Measurements from ENCODE around the gene PCGF1. TPM values are rescaled to one million over a fixed set of nuclear protein-coding genes. Genes with fewer than 3 reads are reported as not detected.

Gene PCGF1
- total and polyA plus RNA-seq, 9 of the 15 experiments (the other 6 are each of a cell fraction or from before 2014, with no cell fraction given), result 20.3 to 45.7 (median 29.3) TPM

DNA sequence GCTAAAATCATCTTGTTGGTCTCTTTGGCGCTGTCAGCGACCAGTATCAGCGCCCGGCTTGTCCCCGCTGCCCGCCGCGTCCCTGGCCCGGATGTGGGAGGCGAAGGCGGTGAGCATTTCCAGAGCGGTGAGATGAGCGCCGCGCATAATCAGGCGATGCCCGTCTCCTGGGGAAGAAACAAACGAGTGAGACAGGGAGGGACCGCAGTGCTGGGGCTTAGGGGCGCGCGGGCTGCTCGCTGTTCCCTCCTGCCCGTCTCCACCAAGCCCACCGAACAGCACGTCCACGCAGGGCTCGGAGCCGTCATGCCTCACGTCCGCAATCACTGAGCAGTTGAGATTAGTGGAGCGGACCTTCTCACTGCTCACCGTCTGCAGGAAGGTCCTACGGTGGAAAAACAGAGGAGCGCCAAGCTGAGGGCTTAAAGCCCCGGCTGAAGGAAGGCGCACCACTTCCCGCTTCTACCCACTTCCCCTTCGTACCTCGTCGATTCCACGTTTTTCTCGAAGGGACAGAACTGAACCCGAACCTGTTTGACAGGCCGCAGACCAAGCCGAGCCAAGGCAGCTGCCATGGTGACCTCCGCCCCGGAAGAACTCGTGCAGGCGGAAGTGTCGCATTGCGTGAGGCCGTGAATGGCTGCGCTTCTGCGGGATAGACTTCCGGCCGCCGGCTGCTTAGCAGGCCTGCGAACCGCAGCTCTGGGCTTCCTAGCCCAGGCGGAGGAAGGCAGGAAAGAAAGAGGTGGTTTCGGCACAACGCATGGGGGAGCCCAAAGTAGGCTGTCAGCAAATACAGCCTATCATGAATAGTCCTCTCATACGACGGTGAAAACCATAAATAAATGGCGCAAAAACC, 35.2 kb downstream of the PCGF1 start, which contains the start of gene MRPL53 (continued):
- peak; percentile 58; the same call in 1 of the 2 replicates for TF ChIP-seq ZZZ3 (IDR thresholded peaks at IDR 0.05)
- peak; percentile 56; the same call in 1 of the 2 replicates for TF ChIP-seq MYC (IDR thresholded peaks at IDR 0.05; ENCODE audit: low read depth, low read length)
- TF ChIP-seq MYC (CRISPR knock-in tag; IDR thresholded peaks at IDR 0.05; ENCODE audit: borderline replicate concordance, low read depth), result peak; percentile 88
- no peak for TF ChIP-seq ZNF324 (CRISPR knock-in tag; IDR thresholded peaks at IDR 0.05)
- no peak; a peak in 1 of 4 replicates for TF ChIP-seq RCOR1 (IDR thresholded peaks at IDR 0.05; ENCODE audit: borderline replicate concordance in 1 of 2, low read depth in 2 of 2, low read length in 2 of 2)
- TF ChIP-seq, protein P1, sequence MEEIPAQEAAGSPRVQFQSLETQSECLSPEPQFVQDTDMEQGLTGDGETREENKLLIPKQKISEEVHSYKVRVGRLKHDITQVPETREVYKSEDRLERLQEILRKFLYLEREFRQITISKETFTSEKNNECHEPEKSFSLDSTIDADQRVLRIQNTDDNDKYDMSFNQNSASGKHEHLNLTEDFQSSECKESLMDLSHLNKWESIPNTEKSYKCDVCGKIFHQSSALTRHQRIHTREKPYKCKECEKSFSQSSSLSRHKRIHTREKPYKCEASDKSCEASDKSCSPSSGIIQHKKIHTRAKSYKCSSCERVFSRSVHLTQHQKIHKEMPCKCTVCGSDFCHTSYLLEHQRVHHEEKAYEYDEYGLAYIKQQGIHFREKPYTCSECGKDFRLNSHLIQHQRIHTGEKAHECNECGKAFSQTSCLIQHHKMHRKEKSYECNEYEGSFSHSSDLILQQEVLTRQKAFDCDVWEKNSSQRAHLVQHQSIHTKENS (CRISPR knock-in tag; IDR thresholded peaks at IDR 0.05), result peak; percentile 55; the same call in 1 of the 2 replicates
- TF ChIP-seq ZNF707 (CRISPR knock-in tag; conservative IDR thresholded peaks at IDR 0.05), result no peak
- TF ChIP-seq, protein P2, sequence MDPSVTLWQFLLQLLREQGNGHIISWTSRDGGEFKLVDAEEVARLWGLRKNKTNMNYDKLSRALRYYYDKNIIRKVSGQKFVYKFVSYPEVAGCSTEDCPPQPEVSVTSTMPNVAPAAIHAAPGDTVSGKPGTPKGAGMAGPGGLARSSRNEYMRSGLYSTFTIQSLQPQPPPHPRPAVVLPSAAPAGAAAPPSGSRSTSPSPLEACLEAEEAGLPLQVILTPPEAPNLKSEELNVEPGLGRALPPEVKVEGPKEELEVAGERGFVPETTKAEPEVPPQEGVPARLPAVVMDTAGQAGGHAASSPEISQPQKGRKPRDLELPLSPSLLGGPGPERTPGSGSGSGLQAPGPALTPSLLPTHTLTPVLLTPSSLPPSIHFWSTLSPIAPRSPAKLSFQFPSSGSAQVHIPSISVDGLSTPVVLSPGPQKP (CRISPR knock-in tag; IDR thresholded peaks at IDR 0.05), result no peak
- peak; percentile 68 for TF ChIP-seq SP1 (CRISPR knock-in tag; IDR thresholded peaks at IDR 0.05)
- TF ChIP-seq SMARCB1 (IDR thresholded peaks at IDR 0.05; ENCODE audit: insufficient read length, low read depth), result no peak
- TF ChIP-seq FOXP1 (CRISPR knock-in tag; IDR thresholded peaks at IDR 0.05), result no peak; the same call in 1 of the 2 replicates
- no peak for TF ChIP-seq ETV6 (IDR thresholded peaks at IDR 0.05; ENCODE audit: borderline replicate concordance in 1 of 2, low read depth in 2 of 2, low read length in 1 of 2)
- no peak for TF ChIP-seq ETV6 (CRISPR knock-in tag; IDR thresholded peaks at IDR 0.05; ENCODE audit: borderline replicate concordance)
- peak; percentile 14 for TF ChIP-seq RBM39 (optimal IDR thresholded peaks at IDR 0.05; ENCODE audit: low read depth, low read length)
- TF ChIP-seq, protein P3, sequence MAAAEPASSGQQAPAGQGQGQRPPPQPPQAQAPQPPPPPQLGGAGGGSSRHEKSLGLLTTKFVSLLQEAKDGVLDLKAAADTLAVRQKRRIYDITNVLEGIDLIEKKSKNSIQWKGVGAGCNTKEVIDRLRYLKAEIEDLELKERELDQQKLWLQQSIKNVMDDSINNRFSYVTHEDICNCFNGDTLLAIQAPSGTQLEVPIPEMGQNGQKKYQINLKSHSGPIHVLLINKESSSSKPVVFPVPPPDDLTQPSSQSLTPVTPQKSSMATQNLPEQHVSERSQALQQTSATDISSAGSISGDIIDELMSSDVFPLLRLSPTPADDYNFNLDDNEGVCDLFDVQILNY (CRISPR knock-in tag; IDR thresholded peaks at IDR 0.05), result no peak
- TF ChIP-seq SLC30A9 (CRISPR knock-in tag; IDR thresholded peaks at IDR 0.05), result no peak
- TF ChIP-seq ZNF217 (CRISPR knock-in tag; IDR thresholded peaks at IDR 0.05), result no peak
- no peak for TF ChIP-seq SNRNP70 (optimal IDR thresholded peaks at IDR 0.05; ENCODE audit: low read depth, low read length)
- TF ChIP-seq, protein P4, sequence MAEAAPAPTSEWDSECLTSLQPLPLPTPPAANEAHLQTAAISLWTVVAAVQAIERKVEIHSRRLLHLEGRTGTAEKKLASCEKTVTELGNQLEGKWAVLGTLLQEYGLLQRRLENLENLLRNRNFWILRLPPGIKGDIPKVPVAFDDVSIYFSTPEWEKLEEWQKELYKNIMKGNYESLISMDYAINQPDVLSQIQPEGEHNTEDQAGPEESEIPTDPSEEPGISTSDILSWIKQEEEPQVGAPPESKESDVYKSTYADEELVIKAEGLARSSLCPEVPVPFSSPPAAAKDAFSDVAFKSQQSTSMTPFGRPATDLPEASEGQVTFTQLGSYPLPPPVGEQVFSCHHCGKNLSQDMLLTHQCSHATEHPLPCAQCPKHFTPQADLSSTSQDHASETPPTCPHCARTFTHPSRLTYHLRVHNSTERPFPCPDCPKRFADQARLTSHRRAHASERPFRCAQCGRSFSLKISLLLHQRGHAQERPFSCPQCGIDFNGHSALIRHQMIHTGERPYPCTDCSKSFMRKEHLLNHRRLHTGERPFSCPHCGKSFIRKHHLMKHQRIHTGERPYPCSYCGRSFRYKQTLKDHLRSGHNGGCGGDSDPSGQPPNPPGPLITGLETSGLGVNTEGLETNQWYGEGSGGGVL (CRISPR knock-in tag; IDR thresholded peaks at IDR 0.05), result no peak
- no peak for TF ChIP-seq CHD4 (IDR thresholded peaks at IDR 0.05; ENCODE audit: insufficient read depth, insufficient replicate concordance, low read depth, low read length, poor library complexity, severe bottlenecking)
- TF ChIP-seq CBX3 (IDR thresholded peaks at IDR 0.05; ENCODE audit: borderline replicate concordance in 1 of 2, low read length in 2 of 2), result peak in 1 of 2 experiments; percentile 84; a peak in 1 of 3 replicates
- peak; percentile 38 for TF ChIP-seq KLF13 (tag; IDR thresholded peaks at IDR 0.05; ENCODE audit: borderline replicate concordance, low read depth)
- no peak for TF ChIP-seq MCM7 (IDR thresholded peaks at IDR 0.05)

Data from K562 (cell line).